Urinary bladder (tissue), 4 donors: ENCODE data around the gene LGALS8. TPM values are rescaled to one million over a fixed set of nuclear protein-coding genes. Genes with fewer than 3 reads are reported as not detected.
A peak's percentile ranks its signal among the peaks of the same experiment; 100 is the strongest.
"Not testable (repeated sequence)": the region's sequence is repeated elsewhere in the genome, so short reads cannot be mapped to it uniquely, and the experiment has no call there.

Source experiments
- DNase-seq: peaks from one replicate; pipeline ENCODE4 v3.0.0-alpha.2; 2015; ENCODE audit errors: extremely low spot score
- H3K27ac ChIP-seq: one replicate; pipeline ENCODE4 v1.5.1; 2013; ENCODE audit warnings: low read depth, mild to moderate bottlenecking, moderate library complexity
- H3K36me3 ChIP-seq: one replicate; pipeline ENCODE4 v1.6.1; 2013; ENCODE audit warnings: mild to moderate bottlenecking, moderate library complexity; ENCODE audit not compliant: insufficient read depth
- H3K4me1 ChIP-seq: one replicate; pipeline ENCODE4 v1.6.1; 2013; ENCODE audit warnings: mild to moderate bottlenecking, moderate library complexity; ENCODE audit not compliant: insufficient read depth
- H3K4me3 ChIP-seq: one replicate; pipeline ENCODE4 v1.5.1; 2013; ENCODE audit warnings: low read depth, low read length
- WGBS: extraction: QIAGEN DNeasy Blood & Tissue Kit; methylation state at CpG from one replicate; pipeline ENCODE4 v1.1.7; 2013; 5-methylcytosine and 5-hydroxymethylcytosine counted together
- polyA plus RNA-seq: library from polyadenylated mRNA; stranded (reverse); fragments of 200-250 nt; gene quantifications from one replicate; pipeline ENCODE4 v1.2.3, GENCODE V29; 2013
- total RNA-seq: library from RNA; depleted of rRNA; stranded (reverse); fragments of >200 nt; gene quantifications from one replicate; pipeline ENCODE4 v1.2.3, GENCODE V29; 2014
- donor health status: healthy with polysubstance abuse.
- donor health status: healthy.

Gene LGALS8
- total RNA-seq: 94.3 TPM
- 28.9 TPM for polyA plus RNA-seq

GRCh38 chr1:236523704-236524141 lies at the start of gene LGALS8:
Gene LGALS8, plus strand, starts transcription at chr1:236523982. Its CDS starts 2,089 bp downstream, at chr1:236526071.
- WGBS: under 1% methylated on average over 35 of the region's 35 CpGs
- Histone ChIP-seq H3K27ac (peak within 1 kb of the TSS; percentile 48), H3K4me1 (no peaks in the 10 kb centered on the region), H3K36me3 (no peaks in the 10 kb centered on the region), H3K4me3 (peak within 1 kb of the TSS; percentile 81)
- peak; percentile 65 for DNase-seq

DNA sequence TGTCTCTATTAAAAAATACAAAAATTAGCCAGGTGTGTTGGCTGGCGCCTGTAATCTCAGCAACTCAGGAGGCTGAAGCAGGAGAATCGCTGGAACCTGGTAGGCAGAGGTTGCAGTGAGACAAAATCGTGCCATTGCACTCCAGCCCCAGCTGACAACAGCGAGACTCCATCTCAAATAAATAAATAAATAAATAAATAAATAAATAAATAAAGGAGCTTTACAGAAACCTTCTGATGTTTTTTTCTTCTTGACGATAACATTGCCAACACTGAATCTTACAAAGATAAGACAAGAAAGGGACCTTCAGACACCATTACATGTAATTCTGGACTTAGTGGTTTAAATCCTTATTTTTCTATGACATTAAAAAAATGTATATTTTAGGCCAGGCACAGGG lies 47.8 kb upstream of the LGALS8 start:
- 93% methylated on average over 5 of the region's 5 CpGs for WGBS
- Histone ChIP-seq H3K4me1 (no peaks in the 10 kb centered on the region), H3K4me3 (no peak overlapping the region), H3K27ac (no peak overlapping the region), H3K36me3 (no peaks in the 10 kb centered on the region)
- no peak for DNase-seq

GRCh38 chr1:236480758-236481436 lies 42.9 kb upstream of the LGALS8 start:
- DNase-seq: no peak
- H3K27ac ChIP-seq: no peak overlapping the region
- no peaks in the 10 kb centered on the region for H3K4me1 ChIP-seq
- H3K4me3 ChIP-seq: no peak overlapping the region
- H3K36me3 ChIP-seq: no peaks in the 10 kb centered on the region
- WGBS: 62% methylated on average over 5 of the region's 5 CpGs

DNA sequence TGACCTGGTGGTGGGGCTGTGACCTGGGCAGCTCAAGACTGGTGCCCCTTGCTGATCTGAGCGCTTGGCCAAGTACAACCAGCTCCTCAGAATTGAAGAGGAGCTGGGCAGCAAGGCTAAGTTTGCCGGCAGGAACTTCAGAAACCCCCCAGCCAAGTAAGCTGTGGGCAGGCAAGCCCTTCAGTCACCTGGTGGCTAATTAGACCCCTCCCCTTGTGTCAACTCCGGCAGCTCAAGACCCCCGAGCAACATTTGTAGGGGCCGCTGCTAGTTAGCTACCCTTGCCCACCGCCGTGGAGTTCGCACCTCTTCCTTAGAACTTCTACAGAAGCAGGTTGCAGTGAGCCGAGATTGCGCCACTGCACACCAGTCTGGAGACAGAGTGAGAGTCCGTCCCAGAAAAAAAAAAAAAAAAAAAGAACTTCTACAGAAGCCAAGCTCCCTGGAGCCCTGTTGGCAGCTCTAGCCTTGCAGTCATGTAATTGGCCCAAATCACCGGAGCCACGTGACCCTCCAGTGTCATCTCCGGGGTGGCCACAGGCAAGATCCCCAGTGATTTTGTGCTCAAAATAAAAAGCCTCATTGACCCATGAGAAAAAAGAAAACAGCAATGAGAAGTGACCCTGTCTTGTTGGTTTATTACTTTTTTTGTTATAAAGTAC lies 39.3 kb upstream of the LGALS8 start:
- Histone ChIP-seq H3K4me1 (no peaks in the 10 kb centered on the region), H3K4me3 (no peak overlapping the region), H3K27ac (no peak overlapping the region), H3K36me3 (no peaks in the 10 kb centered on the region)
- no peak for DNase-seq
- 89% methylated on average over 14 of the region's 14 CpGs for WGBS

DNA sequence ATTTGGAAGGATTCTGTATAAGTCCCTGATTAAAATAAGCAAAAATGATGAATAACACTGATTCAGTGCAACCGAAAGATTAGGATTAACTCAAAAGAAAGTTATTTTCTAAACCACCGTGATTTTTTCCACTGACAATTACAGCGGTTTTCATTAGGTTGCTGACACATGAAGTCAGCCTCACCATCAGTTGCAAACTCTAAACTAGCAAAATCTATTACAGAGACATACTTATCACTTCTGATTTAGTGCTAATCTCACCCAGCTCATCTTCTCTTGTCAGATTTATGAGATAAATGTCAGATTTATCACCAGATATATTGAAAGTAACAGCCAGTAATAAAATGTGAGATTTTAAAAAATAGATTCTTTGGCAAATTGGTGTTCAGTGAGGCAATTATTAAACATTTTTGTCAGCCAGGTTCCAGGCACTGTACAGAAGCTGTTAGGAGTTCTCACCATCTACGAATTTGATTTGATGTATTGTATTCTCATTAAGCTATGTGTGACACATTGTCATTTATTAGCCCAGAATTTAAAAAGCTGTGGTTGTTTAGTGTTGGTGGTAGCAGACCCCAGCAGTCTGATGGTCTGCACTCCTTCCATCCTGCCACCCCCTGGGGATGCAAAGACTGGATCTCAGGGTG lies 37.3 kb upstream of the LGALS8 start:
- WGBS: 52% methylated on average over 4 of the region's 4 CpGs
- Histone ChIP-seq H3K36me3 (no peaks in the 10 kb centered on the region), H3K4me3 (no peak overlapping the region), H3K27ac (no peak overlapping the region), H3K4me1 (no peaks in the 10 kb centered on the region)
- no peak for DNase-seq

GRCh38 chr1:236489161-236489560 lies 34.6 kb upstream of the LGALS8 start:
- H3K27ac ChIP-seq, H3K4me3 ChIP-seq, DNase-seq, H3K4me1 ChIP-seq, H3K36me3 ChIP-seq: not testable (repeated sequence)
- 95% methylated on average over 3 of the region's 3 CpGs for WGBS

- no peaks in the 10 kb centered on the region for H3K4me1 ChIP-seq
- H3K27ac ChIP-seq: no peak overlapping the region
- DNase-seq: no peak
- H3K36me3 ChIP-seq: no peaks in the 10 kb centered on the region
- 26% methylated on average over 11 of the region's 11 CpGs for WGBS
- no peak overlapping the region for H3K4me3 ChIP-seq
These were observed 33.9 kb upstream of the LGALS8 start for GRCh38 chr1:236489710-236490377.

DNA sequence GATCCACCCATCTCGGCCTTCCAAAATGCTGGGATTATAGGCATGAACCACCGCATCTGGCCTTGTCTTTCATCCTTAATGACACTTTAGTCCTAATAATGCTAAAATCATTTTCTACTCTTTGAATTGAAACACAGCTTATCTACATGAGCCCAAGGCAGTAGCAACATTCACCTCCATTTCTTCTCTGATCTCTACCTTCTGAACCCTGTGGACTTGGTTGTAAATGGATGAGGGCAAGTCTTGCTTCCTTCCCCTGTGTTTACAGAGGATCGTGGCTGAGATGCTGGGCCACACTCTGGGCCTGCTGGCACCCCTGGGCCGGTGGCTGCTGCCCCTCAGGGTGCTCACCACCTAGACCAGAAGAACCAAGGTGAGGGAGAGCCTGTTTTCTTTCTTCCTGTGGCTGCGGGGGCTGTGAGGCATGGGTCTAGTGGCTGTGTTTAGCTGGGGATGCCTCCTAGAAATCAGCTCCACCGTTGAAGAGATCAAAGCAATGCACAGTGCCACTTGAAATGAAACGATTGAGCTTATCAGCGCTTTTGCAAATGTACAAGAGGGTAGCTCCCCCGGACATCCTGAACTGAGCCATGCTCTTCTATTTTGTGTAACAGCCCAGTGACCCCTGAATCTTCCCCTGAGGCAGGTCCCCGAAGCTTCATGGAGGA lies 32.2 kb upstream of the LGALS8 start:
- Histone ChIP-seq H3K36me3 (no peaks in the 10 kb centered on the region), H3K4me3 (no peak overlapping the region), H3K4me1 (no peaks in the 10 kb centered on the region), H3K27ac (no peak overlapping the region)
- 75% methylated on average over 10 of the region's 10 CpGs for WGBS
- DNase-seq: no peak

DNA sequence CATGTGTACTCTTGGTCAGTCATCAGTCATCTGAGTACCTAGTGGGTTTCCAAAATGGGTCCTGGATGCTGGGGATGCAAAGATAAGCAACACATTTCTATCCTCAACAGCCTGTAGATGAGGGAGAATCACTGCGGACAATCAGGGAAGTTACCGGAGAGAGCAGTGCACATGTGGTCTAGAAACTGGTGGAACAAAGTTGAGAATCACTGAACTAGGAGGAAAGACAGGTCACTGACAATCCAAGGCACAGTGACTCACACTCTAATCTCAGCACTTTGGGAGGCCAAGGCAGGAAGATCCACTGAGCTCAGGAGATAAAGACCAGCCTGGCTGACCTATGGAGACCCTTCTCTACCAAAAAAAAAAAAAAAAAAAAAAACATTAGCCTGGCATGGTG lies 31.4 kb upstream of the LGALS8 start:
- Histone ChIP-seq H3K4me1 (no peaks in the 10 kb centered on the region), H3K27ac (no peak overlapping the region), H3K4me3 (no peak overlapping the region), H3K36me3 (no peaks in the 10 kb centered on the region)
- DNase-seq: no peak
- 92% methylated on average over 2 of the region's 2 CpGs for WGBS

DNA sequence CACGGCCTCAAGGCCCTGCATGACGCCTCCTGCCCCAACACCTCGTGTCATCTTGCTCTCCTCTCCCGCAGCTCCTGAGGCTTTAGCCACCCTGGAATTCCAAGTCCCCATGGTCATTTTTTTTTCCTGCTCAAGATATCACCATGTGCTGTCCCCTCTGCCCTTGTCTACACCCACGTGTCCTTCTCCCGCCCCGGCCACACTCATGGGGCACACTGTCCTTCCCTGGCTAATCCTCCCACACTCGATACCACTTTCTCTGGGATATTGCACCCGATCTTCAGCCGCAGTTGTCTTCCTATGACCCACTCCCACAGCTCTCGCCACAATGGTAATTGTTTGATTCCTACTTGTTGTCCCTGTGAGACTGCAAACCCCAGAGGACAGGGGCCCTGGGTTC lies 29.7 kb upstream of the LGALS8 start:
- DNase-seq: no peak
- H3K36me3 ChIP-seq: no peaks in the 10 kb centered on the region
- WGBS: 94% methylated on average over 11 of the region's 11 CpGs
- H3K27ac ChIP-seq: no peak overlapping the region
- H3K4me3 ChIP-seq: no peak overlapping the region
- no peaks in the 10 kb centered on the region for H3K4me1 ChIP-seq

GRCh38 chr1:236494586-236495466 lies 29.0 kb upstream of the LGALS8 start:
- Histone ChIP-seq H3K4me1 (no peaks in the 10 kb centered on the region), H3K4me3 (no peak overlapping the region), H3K36me3 (no peaks in the 10 kb centered on the region), H3K27ac (no peak overlapping the region)
- 41% methylated on average over 10 of the region's 10 CpGs for WGBS
- DNase-seq: no peak

- Histone ChIP-seq H3K27ac (no peak overlapping the region), H3K36me3 (no peaks in the 10 kb centered on the region), H3K4me3 (no peak overlapping the region), H3K4me1 (no peaks in the 10 kb centered on the region)
- no peak for DNase-seq
- WGBS: 64% methylated on average over 11 of the region's 11 CpGs
These were observed 28.2 kb upstream of the LGALS8 start for GRCh38 chr1:236495467-236496112.
